GM23338 (cell line): ENCODE data around the gene RWDD3. TPM values are rescaled to one million over a fixed set of nuclear protein-coding genes. Genes with fewer than 3 reads are reported as not detected.

Source experiments
- ATAC-seq: fragments of 200-7000 bp; cut with Tn5 transposase; 3 replicates; pipeline ENCODE4 v1.9.1; 2020
- DNase-seq: peaks from one replicate; pipeline ENCODE4 v3.0.0-alpha.2; 2015; ENCODE audit warnings: low spot score
- H2AFZ ChIP-seq: fragments of 200-600 bp; sonication (generic); 2 replicates; pipeline ENCODE4 v1.8.0; 2016; ENCODE audit warnings: antibody characterized with exemption, mild to moderate bottlenecking, moderate library complexity
- H3F3A ChIP-seq: fragments of 200-600 bp; sonication (generic); replicated peaks from 2 replicates; pipeline ENCODE4 v1.8.0; 2017; ENCODE audit warnings: antibody characterized with exemption, mixed run types, low read depth
- H3K27ac ChIP-seq: fragments of 200-600 bp; sonication (generic); 2 replicates; pipeline ENCODE4 v1.6.1; 2016; ENCODE audit warnings: low read depth
- H3K27me3 ChIP-seq: fragments of 200-600 bp; sonication (generic); 2 replicates; pipeline ENCODE4 v1.8.0; 2016; ENCODE audit warnings: mild to moderate bottlenecking, mixed run types, moderate library complexity; ENCODE audit not compliant: insufficient read depth
- H3K36me3 ChIP-seq: fragments of 200-600 bp; sonication (generic); 2 replicates; pipeline ENCODE4 v1.8.0; 2016; ENCODE audit warnings: mild to moderate bottlenecking; ENCODE audit not compliant: insufficient read depth
- H3K4me1 ChIP-seq: fragments of 200-600 bp; sonication (generic); 2 replicates; pipeline ENCODE4 v1.8.0; 2016; ENCODE audit warnings: mild to moderate bottlenecking, moderate library complexity; ENCODE audit not compliant: insufficient read depth
- H3K4me2 ChIP-seq: fragments of 200-600 bp; sonication (generic); 2 replicates; pipeline ENCODE4 v1.7.1; 2017; ENCODE audit warnings: mixed run types
- H3K4me3 ChIP-seq: fragments of 200-600 bp; sonication (generic); 2 replicates; pipeline ENCODE4 v1.6.1; 2016; ENCODE audit warnings: mixed run types
- H3K79me2 ChIP-seq: fragments of 200-600 bp; sonication (generic); replicated peaks from 2 replicates; pipeline ENCODE4 v1.8.0; 2017; ENCODE audit warnings: mild to moderate bottlenecking; ENCODE audit not compliant: insufficient read depth
- H3K9me2 ChIP-seq: fragments of 200-600 bp; sonication (generic); 2 replicates; pipeline ENCODE4 v1.8.0; 2017; ENCODE audit not compliant: insufficient read depth
- H4K20me1 ChIP-seq: fragments of 200-600 bp; sonication (generic); replicated peaks from 2 replicates; pipeline ENCODE4 v1.8.0; 2017; ENCODE audit warnings: mild to moderate bottlenecking; ENCODE audit not compliant: insufficient read depth
- H3K27ac Mint-ChIP-seq: 2 replicates; pipeline ENCODE4 v1.8.0; 2020; ENCODE audit warnings: inconsistent platforms, mild to moderate bottlenecking, moderate library complexity, mixed read lengths
- H3K27me3 Mint-ChIP-seq: 3 replicates; pipeline ENCODE4 v1.8.0; 2022; ENCODE audit warnings: low read depth, mild to moderate bottlenecking, moderate library complexity, mixed read lengths, inconsistent platforms; ENCODE audit not compliant: insufficient read depth, poor library complexity
- H3K36me3 Mint-ChIP-seq: 3 replicates; pipeline ENCODE4 v1.8.0; 2021; ENCODE audit warnings: low read depth, mild to moderate bottlenecking, inconsistent platforms, moderate library complexity, mixed read lengths
- H3K4me1 Mint-ChIP-seq: 3 replicates; pipeline ENCODE4 v1.8.0; 2020; ENCODE audit warnings: mild to moderate bottlenecking, inconsistent platforms, mixed read lengths
- H3K4me3 Mint-ChIP-seq: 3 replicates; pipeline ENCODE4 v1.8.0; 2021; ENCODE audit warnings: moderate library complexity, mild to moderate bottlenecking, inconsistent platforms, mixed read lengths
- H3K9me3 Mint-ChIP-seq: 3 replicates; pipeline ENCODE4 v1.8.0; 2020; ENCODE audit warnings: moderate library complexity, mild to moderate bottlenecking, inconsistent platforms, mixed read lengths
- EZH2 ChIP-seq: fragments of 200-600 bp; sonication (generic); IDR thresholded peaks from one replicate; pipeline ENCODE4 v1.8.0; 2017; ENCODE audit warnings: antibody characterized with exemption, mild to moderate bottlenecking, low read depth; ENCODE audit not compliant: unreplicated experiment
- POLR2AphosphoS5 ChIP-seq: IDR thresholded peaks from 2 replicates; pipeline ENCODE4 v1.6.1; 2016; ENCODE audit warnings: antibody characterized with exemption, low read depth
- STAT1 ChIP-seq: IDR thresholded peaks from one replicate; pipeline ENCODE4 v1.6.1; 2016; ENCODE audit warnings: antibody characterized with exemption; ENCODE audit not compliant: unreplicated experiment
- ZNF114 ChIP-seq: fragments of 250-450 bp; sonication (Bioruptor Pico); IDR thresholded peaks from 2 replicates; pipeline ENCODE4 v1.5.0; 2020; ENCODE audit warnings: mild to moderate bottlenecking, moderate library complexity
- long read RNA-seq: library from polyadenylated mRNA; unstranded; transcript quantifications from one replicate; pipeline ENCODE4 v2.0.0, GENCODE V29; 2020; ENCODE audit not compliant: unreplicated experiment
- polyA plus RNA-seq: library from polyadenylated mRNA; unstranded; fragments of >200 nt; fragmentation: Nextera tagmentation; extraction: Ambion mirVana; gene quantifications from 2 replicates; pipeline ENCODE4 v1.2.1, GENCODE V29; 2016
- total RNA-seq: library from RNA; depleted of rRNA; stranded (reverse); fragments of >200 nt; shearing (Covaris generic); gene quantifications from 2 replicates; pipeline ENCODE4 v1.2.3, GENCODE V29; 2014; rRNA removed
- TF ChIP-seq, protein P1 (sequence below): IDR thresholded peaks from one replicate; pipeline ENCODE4 v1.6.1; 2018; ENCODE audit warnings: antibody characterized with exemption; ENCODE audit not compliant: unreplicated experiment
- TF ChIP-seq, protein P2 (sequence below), 2 experiments: fragments of 200-600 bp in 1 of 2; sonication (generic) in 1 of 2; conservative IDR thresholded peaks; 2 replicates each; pipeline versions ENCODE4 v1.5.1 to v1.6.1; 2016 to 2017; ENCODE audit warnings: antibody characterized with exemption in 2 of 2, low read depth in 2 of 2, mild to moderate bottlenecking in 2 of 2, moderate library complexity in 1 of 2
- TF ChIP-seq, protein P3 (sequence below): fragments of 250-450 bp; sonication (Bioruptor Pico); IDR thresholded peaks from 2 replicates; pipeline ENCODE4 v1.5.0; 2020; ENCODE audit warnings: mild to moderate bottlenecking, moderate library complexity

The RWDD3 gene, protein sequence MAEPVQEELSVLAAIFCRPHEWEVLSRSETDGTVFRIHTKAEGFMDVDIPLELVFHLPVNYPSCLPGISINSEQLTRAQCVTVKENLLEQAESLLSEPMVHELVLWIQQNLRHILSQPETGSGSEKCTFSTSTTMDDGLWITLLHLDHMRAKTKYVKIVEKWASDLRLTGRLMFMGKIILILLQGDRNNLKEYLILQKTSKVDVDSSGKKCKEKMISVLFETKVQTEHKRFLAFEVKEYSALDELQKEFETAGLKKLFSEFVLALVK
- total RNA-seq (16.0 and 19.3 TPM in 2 replicates), polyA plus RNA-seq (50.7 and 57.1 TPM in 2 replicates)
- long read RNA-seq, partial matches to known transcripts, result 1 of 15 reads
- long read RNA-seq, other reads (novel, unspliced or antisense), result 10 of 15 reads

- Histone ChIP-seq H3K27me3 (no peaks in the 10 kb centered on the region), H3F3A (no peaks in the 10 kb centered on the region), H3K9me2 (no peaks in the 10 kb centered on the region; the same call in 1 of the 2 replicates), H3K27ac (no peak within 1 kb of the TSS; the same call in 1 of the 2 replicates), H3K36me3 (no peaks in the 10 kb centered on the region; the same call in 1 of the 2 replicates), H2AFZ (peak within 1 kb of the TSS; percentile 96), H3K4me1 (peaks cover 8% of the 10 kb centered on the region; the same call in 1 of the 2 replicates), H3K4me3 (peak within 1 kb of the TSS; percentile 86), H4K20me1 (no peaks in the 10 kb centered on the region), H3K79me2 (peaks cover 30% of the 10 kb centered on the region), H3K4me2 (peak within 1 kb of the TSS; percentile 83)
- peaks cover 5% of the 10 kb centered on the region for H3K27me3 Mint-ChIP-seq
- H3K4me1 Mint-ChIP-seq, result peaks cover 9% of the 10 kb centered on the region; the same call in 2 of the 3 replicates
- peak; percentile 96 for DNase-seq
- TF ChIP-seq, protein P1, sequence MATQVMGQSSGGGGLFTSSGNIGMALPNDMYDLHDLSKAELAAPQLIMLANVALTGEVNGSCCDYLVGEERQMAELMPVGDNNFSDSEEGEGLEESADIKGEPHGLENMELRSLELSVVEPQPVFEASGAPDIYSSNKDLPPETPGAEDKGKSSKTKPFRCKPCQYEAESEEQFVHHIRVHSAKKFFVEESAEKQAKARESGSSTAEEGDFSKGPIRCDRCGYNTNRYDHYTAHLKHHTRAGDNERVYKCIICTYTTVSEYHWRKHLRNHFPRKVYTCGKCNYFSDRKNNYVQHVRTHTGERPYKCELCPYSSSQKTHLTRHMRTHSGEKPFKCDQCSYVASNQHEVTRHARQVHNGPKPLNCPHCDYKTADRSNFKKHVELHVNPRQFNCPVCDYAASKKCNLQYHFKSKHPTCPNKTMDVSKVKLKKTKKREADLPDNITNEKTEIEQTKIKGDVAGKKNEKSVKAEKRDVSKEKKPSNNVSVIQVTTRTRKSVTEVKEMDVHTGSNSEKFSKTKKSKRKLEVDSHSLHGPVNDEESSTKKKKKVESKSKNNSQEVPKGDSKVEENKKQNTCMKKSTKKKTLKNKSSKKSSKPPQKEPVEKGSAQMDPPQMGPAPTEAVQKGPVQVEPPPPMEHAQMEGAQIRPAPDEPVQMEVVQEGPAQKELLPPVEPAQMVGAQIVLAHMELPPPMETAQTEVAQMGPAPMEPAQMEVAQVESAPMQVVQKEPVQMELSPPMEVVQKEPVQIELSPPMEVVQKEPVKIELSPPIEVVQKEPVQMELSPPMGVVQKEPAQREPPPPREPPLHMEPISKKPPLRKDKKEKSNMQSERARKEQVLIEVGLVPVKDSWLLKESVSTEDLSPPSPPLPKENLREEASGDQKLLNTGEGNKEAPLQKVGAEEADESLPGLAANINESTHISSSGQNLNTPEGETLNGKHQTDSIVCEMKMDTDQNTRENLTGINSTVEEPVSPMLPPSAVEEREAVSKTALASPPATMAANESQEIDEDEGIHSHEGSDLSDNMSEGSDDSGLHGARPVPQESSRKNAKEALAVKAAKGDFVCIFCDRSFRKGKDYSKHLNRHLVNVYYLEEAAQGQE, result no peak
- peak; percentile 86 for TF ChIP-seq POLR2AphosphoS5
- TF ChIP-seq, protein P2, sequence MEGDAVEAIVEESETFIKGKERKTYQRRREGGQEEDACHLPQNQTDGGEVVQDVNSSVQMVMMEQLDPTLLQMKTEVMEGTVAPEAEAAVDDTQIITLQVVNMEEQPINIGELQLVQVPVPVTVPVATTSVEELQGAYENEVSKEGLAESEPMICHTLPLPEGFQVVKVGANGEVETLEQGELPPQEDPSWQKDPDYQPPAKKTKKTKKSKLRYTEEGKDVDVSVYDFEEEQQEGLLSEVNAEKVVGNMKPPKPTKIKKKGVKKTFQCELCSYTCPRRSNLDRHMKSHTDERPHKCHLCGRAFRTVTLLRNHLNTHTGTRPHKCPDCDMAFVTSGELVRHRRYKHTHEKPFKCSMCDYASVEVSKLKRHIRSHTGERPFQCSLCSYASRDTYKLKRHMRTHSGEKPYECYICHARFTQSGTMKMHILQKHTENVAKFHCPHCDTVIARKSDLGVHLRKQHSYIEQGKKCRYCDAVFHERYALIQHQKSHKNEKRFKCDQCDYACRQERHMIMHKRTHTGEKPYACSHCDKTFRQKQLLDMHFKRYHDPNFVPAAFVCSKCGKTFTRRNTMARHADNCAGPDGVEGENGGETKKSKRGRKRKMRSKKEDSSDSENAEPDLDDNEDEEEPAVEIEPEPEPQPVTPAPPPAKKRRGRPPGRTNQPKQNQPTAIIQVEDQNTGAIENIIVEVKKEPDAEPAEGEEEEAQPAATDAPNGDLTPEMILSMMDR (conservative IDR thresholded peaks at IDR 0.05; ENCODE audit: low read depth in 2 of 2), result peak; percentile 68 to 87
- H3K27ac Mint-ChIP-seq, result peak within 1 kb of the TSS; percentile 47; the same call in 1 of the 2 replicates
- H3K36me3 Mint-ChIP-seq, result peaks cover 1% of the 10 kb centered on the region; the same call in 1 of the 3 replicates
- H3K9me3 Mint-ChIP-seq, result no peaks in the 10 kb centered on the region; the same call in 2 of the 3 replicates
- H3K4me3 Mint-ChIP-seq, result peak within 1 kb of the TSS; percentile 90
- ATAC-seq, result peak; percentile 93
Observed at GRCh38 chr1:95233737-95234500, at the start of gene RWDD3. Gene RWDD3, plus strand, starts transcription at chr1:95234210. Its CDS starts 21 bp downstream, at chr1:95234231.

DNA sequence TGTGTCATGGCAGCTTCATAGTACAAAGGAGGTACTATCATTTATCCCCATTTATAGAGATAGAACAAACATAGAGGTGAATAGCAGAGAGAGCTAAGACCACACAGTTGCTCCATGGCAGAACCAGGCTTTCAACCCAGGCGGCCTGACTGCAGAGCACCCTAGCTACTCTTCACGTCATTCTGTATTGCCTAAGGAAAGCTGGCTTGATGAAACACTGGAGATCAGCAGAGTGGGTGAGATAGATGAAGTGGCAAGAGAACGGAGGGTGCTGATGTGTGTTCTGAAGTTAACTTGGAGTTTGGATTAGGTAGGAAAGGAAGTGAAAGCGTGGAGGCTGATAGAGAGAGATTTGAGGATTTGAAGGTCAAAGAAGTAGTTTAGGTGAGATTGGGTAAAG is 47.9 kb upstream of the RWDD3 start:
- Mint-ChIP-seq H3K27me3 (no peaks in the 10 kb centered on the region), H3K4me3 (no peak overlapping the region), H3K4me1 (no peaks in the 10 kb centered on the region), H3K27ac (no peak overlapping the region), H3K36me3 (no peaks in the 10 kb centered on the region), H3K9me3 (no peaks in the 10 kb centered on the region)
- ATAC-seq (no peak), DNase-seq (no peak)
- Histone ChIP-seq H3K4me1 (no peaks in the 10 kb centered on the region), H3K36me3 (no peaks in the 10 kb centered on the region), H2AFZ (no peak overlapping the region), H3K4me2 (no peak overlapping the region), H3K9me2 (no peaks in the 10 kb centered on the region), H4K20me1 (no peaks in the 10 kb centered on the region; the same call in 1 of the 2 replicates), H3F3A (no peaks in the 10 kb centered on the region), H3K4me3 (no peak overlapping the region), H3K79me2 (no peaks in the 10 kb centered on the region), H3K27me3 (no peaks in the 10 kb centered on the region), H3K27ac (no peak overlapping the region)
- TF ChIP-seq STAT1, result no peak
- no peak for TF ChIP-seq EZH2
- TF ChIP-seq, protein P3, sequence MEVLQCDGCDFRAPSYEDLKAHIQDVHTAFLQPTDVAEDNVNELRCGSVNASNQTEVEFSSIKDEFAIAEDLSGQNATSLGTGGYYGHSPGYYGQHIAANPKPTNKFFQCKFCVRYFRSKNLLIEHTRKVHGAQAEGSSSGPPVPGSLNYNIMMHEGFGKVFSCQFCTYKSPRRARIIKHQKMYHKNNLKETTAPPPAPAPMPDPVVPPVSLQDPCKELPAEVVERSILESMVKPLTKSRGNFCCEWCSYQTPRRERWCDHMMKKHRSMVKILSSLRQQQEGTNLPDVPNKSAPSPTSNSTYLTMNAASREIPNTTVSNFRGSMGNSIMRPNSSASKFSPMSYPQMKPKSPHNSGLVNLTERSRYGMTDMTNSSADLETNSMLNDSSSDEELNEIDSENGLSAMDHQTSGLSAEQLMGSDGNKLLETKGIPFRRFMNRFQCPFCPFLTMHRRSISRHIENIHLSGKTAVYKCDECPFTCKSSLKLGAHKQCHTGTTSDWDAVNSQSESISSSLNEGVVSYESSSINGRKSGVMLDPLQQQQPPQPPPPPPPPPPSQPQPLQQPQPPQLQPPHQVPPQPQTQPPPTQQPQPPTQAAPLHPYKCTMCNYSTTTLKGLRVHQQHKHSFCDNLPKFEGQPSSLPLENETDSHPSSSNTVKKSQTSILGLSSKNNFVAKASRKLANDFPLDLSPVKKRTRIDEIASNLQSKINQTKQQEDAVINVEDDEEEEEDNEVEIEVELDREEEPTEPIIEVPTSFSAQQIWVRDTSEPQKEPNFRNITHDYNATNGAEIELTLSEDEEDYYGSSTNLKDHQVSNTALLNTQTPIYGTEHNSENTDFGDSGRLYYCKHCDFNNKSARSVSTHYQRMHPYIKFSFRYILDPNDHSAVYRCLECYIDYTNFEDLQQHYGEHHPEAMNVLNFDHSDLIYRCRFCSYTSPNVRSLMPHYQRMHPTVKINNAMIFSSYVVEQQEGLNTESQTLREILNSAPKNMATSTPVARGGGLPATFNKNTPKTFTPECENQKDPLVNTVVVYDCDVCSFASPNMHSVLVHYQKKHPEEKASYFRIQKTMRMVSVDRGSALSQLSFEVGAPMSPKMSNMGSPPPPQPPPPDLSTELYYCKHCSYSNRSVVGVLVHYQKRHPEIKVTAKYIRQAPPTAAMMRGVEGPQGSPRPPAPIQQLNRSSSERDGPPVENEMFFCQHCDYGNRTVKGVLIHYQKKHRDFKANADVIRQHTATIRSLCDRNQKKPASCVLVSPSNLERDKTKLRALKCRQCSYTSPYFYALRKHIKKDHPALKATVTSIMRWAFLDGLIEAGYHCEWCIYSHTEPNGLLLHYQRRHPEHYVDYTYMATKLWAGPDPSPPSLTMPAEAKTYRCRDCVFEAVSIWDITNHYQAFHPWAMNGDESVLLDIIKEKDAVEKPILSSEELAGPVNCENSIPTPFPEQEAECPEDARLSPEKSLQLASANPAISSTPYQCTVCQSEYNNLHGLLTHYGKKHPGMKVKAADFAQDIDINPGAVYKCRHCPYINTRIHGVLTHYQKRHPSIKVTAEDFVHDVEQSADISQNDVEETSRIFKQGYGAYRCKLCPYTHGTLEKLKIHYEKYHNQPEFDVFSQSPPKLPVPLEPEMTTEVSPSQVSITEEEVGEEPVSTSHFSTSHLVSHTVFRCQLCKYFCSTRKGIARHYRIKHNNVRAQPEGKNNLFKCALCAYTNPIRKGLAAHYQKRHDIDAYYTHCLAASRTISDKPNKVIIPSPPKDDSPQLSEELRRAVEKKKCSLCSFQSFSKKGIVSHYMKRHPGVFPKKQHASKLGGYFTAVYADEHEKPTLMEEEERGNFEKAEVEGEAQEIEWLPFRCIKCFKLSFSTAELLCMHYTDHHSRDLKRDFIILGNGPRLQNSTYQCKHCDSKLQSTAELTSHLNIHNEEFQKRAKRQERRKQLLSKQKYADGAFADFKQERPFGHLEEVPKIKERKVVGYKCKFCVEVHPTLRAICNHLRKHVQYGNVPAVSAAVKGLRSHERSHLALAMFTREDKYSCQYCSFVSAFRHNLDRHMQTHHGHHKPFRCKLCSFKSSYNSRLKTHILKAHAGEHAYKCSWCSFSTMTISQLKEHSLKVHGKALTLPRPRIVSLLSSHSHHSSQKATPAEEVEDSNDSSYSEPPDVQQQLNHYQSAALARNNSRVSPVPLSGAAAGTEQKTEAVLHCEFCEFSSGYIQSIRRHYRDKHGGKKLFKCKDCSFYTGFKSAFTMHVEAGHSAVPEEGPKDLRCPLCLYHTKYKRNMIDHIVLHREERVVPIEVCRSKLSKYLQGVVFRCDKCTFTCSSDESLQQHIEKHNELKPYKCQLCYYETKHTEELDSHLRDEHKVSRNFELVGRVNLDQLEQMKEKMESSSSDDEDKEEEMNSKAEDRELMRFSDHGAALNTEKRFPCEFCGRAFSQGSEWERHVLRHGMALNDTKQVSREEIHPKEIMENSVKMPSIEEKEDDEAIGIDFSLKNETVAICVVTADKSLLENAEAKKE, result no peak
- no peak for TF ChIP-seq ZNF114
